ENCODE results near the gene DDX24.

The DDX24 gene

GRCh38 chr14:94029265-94029664 is 51.7 kb downstream of the DDX24 start:
- DNase-seq = no peak

- peak; percentile 55 for DNase-seq
These were observed 52.6 kb downstream of the DDX24 start for GRCh38 chr14:94028450-94028826.

- DNase-seq = no peak
These were observed 53.2 kb downstream of the DDX24 start for GRCh38 chr14:94027566-94028449.

GRCh38 chr14:94026889-94027469 is 54.0 kb downstream of the DDX24 start:
- no peak for DNase-seq

- peak; percentile 97 for DNase-seq
These were observed 54.7 kb downstream of the DDX24 start, which contains the start of gene OTUB2 for GRCh38 chr14:94026173-94026888. Gene OTUB2 (plus strand): TSS chr14:94026340. CDS start chr14:94026538, 198 bp downstream.

- no peak for DNase-seq
These were observed 55.3 kb downstream of the DDX24 start for GRCh38 chr14:94025720-94026119.

- no peak for DNase-seq
These were observed 56.5 kb downstream of the DDX24 start for GRCh38 chr14:94024549-94024948.

- DNase-seq = no peak
These were observed 58.2 kb downstream of the DDX24 start for GRCh38 chr14:94022532-94023411.

- no peak for DNase-seq
These were observed 59.4 kb downstream of the DDX24 start for GRCh38 chr14:94021416-94022157.

- DNase-seq = no peak
These were observed 60.0 kb downstream of the DDX24 start for GRCh38 chr14:94021001-94021400.

GRCh38 chr14:94020267-94020666 is 60.7 kb downstream of the DDX24 start:
- DNase-seq = no peak

- DNase-seq = no peak
These were observed 61.7 kb downstream of the DDX24 start for GRCh38 chr14:94019329-94019728.

- no peak for DNase-seq
These were observed 62.7 kb downstream of the DDX24 start for GRCh38 chr14:94018308-94018707.

GRCh38 chr14:94016446-94016976 is 64.5 kb downstream of the DDX24 start:
- DNase-seq = no peak

GRCh38 chr14:94015223-94015622 is 65.8 kb downstream of the DDX24 start:
- no peak for DNase-seq

GRCh38 chr14:94014382-94014781 is 66.6 kb downstream of the DDX24 start:
- DNase-seq = no peak

- DNase-seq = no peak
These were observed 69.2 kb downstream of the DDX24 start for GRCh38 chr14:94011795-94012194.

GRCh38 chr14:94010625-94011024 is 70.4 kb downstream of the DDX24 start:
- DNase-seq = no peak

- DNase-seq = no peak
These were observed 71.2 kb downstream of the DDX24 start for GRCh38 chr14:94009767-94010166.

GRCh38 chr14:94008234-94008633 is 72.8 kb downstream of the DDX24 start:
- DNase-seq = no peak

- DNase-seq = no peak
These were observed 75.5 kb downstream of the DDX24 start for GRCh38 chr14:94005324-94006073.
